Neuron (in vitro differentiated cells): Measurements from ENCODE around the gene SYNC.
"Not testable (repeated sequence)": the region's sequence is repeated elsewhere in the genome, so short reads cannot be mapped to it uniquely, and the experiment has no call there.

ENCODE experiments used
- H2AFZ ChIP-seq: one replicate; pipeline ENCODE4 v1.6.1; 2013; ENCODE audit warnings: low read depth, mild to moderate bottlenecking, inconsistent platforms, low read length, moderate library complexity
- H3K27me3 ChIP-seq: one replicate; pipeline ENCODE4 v1.6.1; 2013; ENCODE audit warnings: low read length; ENCODE audit not compliant: insufficient read depth
- H3K36me3 ChIP-seq: one replicate; pipeline ENCODE4 v1.6.1; 2013; ENCODE audit warnings: low read length; ENCODE audit not compliant: insufficient read depth
- H3K4me1 ChIP-seq: one replicate; pipeline ENCODE4 v1.6.1; 2013; ENCODE audit warnings: low read length; ENCODE audit not compliant: insufficient read depth
- H3K4me3 ChIP-seq: 2 replicates; pipeline ENCODE4 v1.5.1; 2013; ENCODE audit warnings: mild to moderate bottlenecking, low read length, moderate library complexity
- H3K9me3 ChIP-seq: one replicate; pipeline ENCODE4 v1.6.1; 2013; ENCODE audit warnings: low read length

Gene SYNC

DNA sequence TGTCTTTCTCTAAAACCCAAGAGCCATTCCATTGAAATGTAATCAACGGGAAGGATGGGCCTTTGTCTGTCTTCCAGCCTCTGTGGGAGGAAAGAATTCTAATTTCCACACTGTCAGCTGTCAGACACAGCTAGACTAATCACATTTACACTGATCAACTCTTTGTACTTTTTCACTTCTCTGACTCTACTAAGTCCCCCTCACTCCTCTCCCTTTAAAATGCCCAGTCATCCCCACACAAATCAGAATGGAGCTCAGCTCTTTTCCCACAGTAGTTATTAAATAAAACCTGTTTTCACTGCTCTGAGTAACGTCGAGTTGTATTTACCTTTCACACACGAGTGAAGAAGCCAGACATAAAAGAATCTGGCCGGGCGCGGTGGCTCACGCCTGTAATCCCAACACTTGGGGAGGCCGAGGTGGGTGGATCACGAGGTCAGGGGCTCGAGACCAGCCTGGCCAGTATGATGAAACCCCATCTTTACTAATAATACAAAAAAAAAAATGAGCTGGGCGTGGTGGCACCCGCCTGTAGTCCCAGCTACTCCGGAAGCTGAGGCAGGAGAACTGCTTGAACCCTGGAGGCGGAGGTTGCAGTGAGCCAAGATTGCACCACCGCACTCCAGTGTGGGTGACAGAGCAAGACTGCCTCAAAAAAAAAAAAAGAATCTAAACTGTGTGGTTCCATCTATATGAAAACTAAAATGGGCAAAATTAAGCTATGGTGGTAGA lies 65.5 kb downstream of the SYNC start:
- peaks cover 10% of the 10 kb centered on the region for H3K4me1 ChIP-seq
- no peaks in the 10 kb centered on the region for H3K27me3 ChIP-seq
- no peak overlapping the region for H2AFZ ChIP-seq
- H3K36me3 ChIP-seq, result peaks cover 16% of the 10 kb centered on the region
- no peaks in the 10 kb centered on the region for H3K9me3 ChIP-seq
- no peak overlapping the region for H3K4me3 ChIP-seq

DNA sequence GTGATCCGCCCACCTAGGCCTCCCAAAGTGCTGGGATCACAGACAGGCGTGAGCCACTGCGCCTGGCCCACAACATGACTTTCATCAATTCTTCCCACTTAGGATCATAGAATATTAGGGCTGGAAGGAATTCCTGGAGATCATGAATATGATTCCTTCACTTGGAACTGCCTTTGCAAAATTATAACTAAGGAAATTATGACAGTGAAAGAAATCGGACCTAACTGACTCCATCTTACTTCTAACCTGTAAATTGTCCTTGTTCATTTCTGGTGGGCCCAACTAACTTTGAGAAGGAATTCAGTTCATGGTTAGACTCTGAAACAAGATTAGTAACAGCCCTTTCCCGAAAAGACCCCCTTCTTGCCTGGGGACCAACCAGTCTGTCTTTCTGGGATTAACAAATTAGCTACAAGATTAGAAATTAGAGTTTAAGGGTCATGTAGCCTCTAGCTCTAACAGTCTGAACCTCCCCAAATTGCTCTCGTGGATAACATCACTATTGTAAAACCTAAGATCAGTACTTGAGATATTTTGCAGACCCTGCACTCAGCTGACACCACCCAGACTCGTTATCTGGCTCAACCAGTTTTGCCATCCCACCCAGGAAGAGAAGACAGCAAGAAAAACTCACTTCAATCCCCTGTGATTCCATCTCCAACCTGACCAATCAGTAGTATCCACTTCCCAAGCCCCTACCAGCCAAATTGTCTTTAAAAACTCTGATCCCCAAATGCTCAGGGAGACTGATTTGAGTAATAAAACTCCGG lies 66.9 kb downstream of the SYNC start:
- Histone ChIP-seq H2AFZ (no peak overlapping the region), H3K4me3 (no peak overlapping the region), H3K36me3 (peaks cover 23% of the 10 kb centered on the region), H3K9me3 (no peaks in the 10 kb centered on the region), H3K4me1 (peaks cover 10% of the 10 kb centered on the region), H3K27me3 (no peaks in the 10 kb centered on the region)

DNA sequence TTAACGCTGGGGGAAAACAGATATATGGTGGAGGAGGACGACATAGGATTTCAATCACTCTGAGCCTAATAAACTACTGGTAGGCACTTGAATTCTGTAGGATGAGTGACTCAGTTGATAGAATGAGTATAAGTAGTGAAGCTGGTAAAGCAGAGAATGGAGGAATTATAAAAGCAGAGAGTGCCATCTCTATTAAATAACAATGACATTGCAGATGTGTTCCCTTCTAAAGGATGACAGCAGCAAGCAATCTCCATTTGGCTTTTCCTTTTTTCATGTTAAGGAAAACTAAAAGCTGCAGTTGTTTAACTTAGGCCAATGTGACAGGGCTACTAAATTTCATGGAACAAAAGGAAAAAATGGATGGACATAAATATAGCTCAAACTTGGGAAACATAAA lies 69.7 kb downstream of the SYNC start:
- Histone ChIP-seq H3K4me3 (no peak overlapping the region), H3K4me1 (peaks cover 10% of the 10 kb centered on the region), H3K36me3 (peaks cover 33% of the 10 kb centered on the region), H3K9me3 (no peaks in the 10 kb centered on the region), H3K27me3 (no peaks in the 10 kb centered on the region), H2AFZ (no peak overlapping the region)

DNA sequence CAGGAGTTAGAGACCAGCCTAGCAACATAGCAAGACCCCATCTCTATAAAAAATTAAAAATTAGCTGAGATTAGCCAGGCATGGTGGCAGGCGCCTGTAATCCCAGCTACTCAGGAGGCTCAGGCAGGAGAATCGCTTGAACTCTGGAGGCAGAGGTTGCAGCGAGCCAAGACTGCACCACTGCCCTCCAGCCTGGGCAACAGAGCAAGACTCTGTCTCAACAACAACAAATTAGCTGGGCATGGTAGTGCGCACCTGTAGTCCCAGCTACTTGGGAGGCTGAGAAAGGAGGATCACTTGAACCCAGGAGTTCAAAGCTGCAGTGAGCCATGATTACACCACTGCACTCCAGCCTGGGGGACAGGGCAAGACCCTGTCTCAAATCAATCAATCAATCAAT lies 72.4 kb downstream of the SYNC start:
- H3K9me3 ChIP-seq, H3K27me3 ChIP-seq: not testable (repeated sequence)
- H3K36me3 ChIP-seq, result peaks cover 49% of the 10 kb centered on the region

More for the DNA sequence above, 72.4 kb downstream of the SYNC start:
- H3K4me3 ChIP-seq, H2AFZ ChIP-seq, H3K4me1 ChIP-seq: not testable (repeated sequence)
